GM23338 (cell line): ENCODE results near the gene TCF7L1. TPM values are rescaled to one million over a fixed set of nuclear protein-coding genes. Genes with fewer than 3 reads are reported as not detected.

Experiments used
- ATAC-seq: fragments of 200-7000 bp; cut with Tn5 transposase; 3 replicates; pipeline ENCODE4 v1.9.1; 2020
- DNase-seq: peaks from one replicate; pipeline ENCODE4 v3.0.0-alpha.2; 2015; ENCODE audit warnings: low spot score
- H2AFZ ChIP-seq: fragments of 200-600 bp; sonication (generic); 2 replicates; pipeline ENCODE4 v1.8.0; 2016; ENCODE audit warnings: antibody characterized with exemption, mild to moderate bottlenecking, moderate library complexity
- H3F3A ChIP-seq: fragments of 200-600 bp; sonication (generic); replicated peaks from 2 replicates; pipeline ENCODE4 v1.8.0; 2017; ENCODE audit warnings: antibody characterized with exemption, mixed run types, low read depth
- H3K27ac ChIP-seq: fragments of 200-600 bp; sonication (generic); 2 replicates; pipeline ENCODE4 v1.6.1; 2016; ENCODE audit warnings: low read depth
- H3K27me3 ChIP-seq: fragments of 200-600 bp; sonication (generic); 2 replicates; pipeline ENCODE4 v1.8.0; 2016; ENCODE audit warnings: mild to moderate bottlenecking, mixed run types, moderate library complexity; ENCODE audit not compliant: insufficient read depth
- H3K36me3 ChIP-seq: fragments of 200-600 bp; sonication (generic); 2 replicates; pipeline ENCODE4 v1.8.0; 2016; ENCODE audit warnings: mild to moderate bottlenecking; ENCODE audit not compliant: insufficient read depth
- H3K4me1 ChIP-seq: fragments of 200-600 bp; sonication (generic); 2 replicates; pipeline ENCODE4 v1.8.0; 2016; ENCODE audit warnings: mild to moderate bottlenecking, moderate library complexity; ENCODE audit not compliant: insufficient read depth
- H3K4me2 ChIP-seq: fragments of 200-600 bp; sonication (generic); 2 replicates; pipeline ENCODE4 v1.7.1; 2017; ENCODE audit warnings: mixed run types
- H3K4me3 ChIP-seq: fragments of 200-600 bp; sonication (generic); 2 replicates; pipeline ENCODE4 v1.6.1; 2016; ENCODE audit warnings: mixed run types
- H3K79me2 ChIP-seq: fragments of 200-600 bp; sonication (generic); replicated peaks from 2 replicates; pipeline ENCODE4 v1.8.0; 2017; ENCODE audit warnings: mild to moderate bottlenecking; ENCODE audit not compliant: insufficient read depth
- H3K9me2 ChIP-seq: fragments of 200-600 bp; sonication (generic); 2 replicates; pipeline ENCODE4 v1.8.0; 2017; ENCODE audit not compliant: insufficient read depth
- H4K20me1 ChIP-seq: fragments of 200-600 bp; sonication (generic); replicated peaks from 2 replicates; pipeline ENCODE4 v1.8.0; 2017; ENCODE audit warnings: mild to moderate bottlenecking; ENCODE audit not compliant: insufficient read depth
- H3K27ac Mint-ChIP-seq: 2 replicates; pipeline ENCODE4 v1.8.0; 2020; ENCODE audit warnings: inconsistent platforms, mild to moderate bottlenecking, moderate library complexity, mixed read lengths
- H3K27me3 Mint-ChIP-seq: 3 replicates; pipeline ENCODE4 v1.8.0; 2022; ENCODE audit warnings: low read depth, mild to moderate bottlenecking, moderate library complexity, mixed read lengths, inconsistent platforms; ENCODE audit not compliant: insufficient read depth, poor library complexity
- H3K36me3 Mint-ChIP-seq: 3 replicates; pipeline ENCODE4 v1.8.0; 2021; ENCODE audit warnings: low read depth, mild to moderate bottlenecking, inconsistent platforms, moderate library complexity, mixed read lengths
- H3K4me1 Mint-ChIP-seq: 3 replicates; pipeline ENCODE4 v1.8.0; 2020; ENCODE audit warnings: mild to moderate bottlenecking, inconsistent platforms, mixed read lengths
- H3K4me3 Mint-ChIP-seq: 3 replicates; pipeline ENCODE4 v1.8.0; 2021; ENCODE audit warnings: moderate library complexity, mild to moderate bottlenecking, inconsistent platforms, mixed read lengths
- H3K9me3 Mint-ChIP-seq: 3 replicates; pipeline ENCODE4 v1.8.0; 2020; ENCODE audit warnings: moderate library complexity, mild to moderate bottlenecking, inconsistent platforms, mixed read lengths
- CREB1 ChIP-seq: fragments of 250-450 bp; sonication (Bioruptor Pico); IDR thresholded peaks from 2 replicates; pipeline ENCODE4 v1.5.0; 2020; ENCODE audit warnings: low read depth, mild to moderate bottlenecking, moderate library complexity
- CTCF ChIP-seq, 2 experiments: fragments of 200-600 bp in 1 of 2; sonication (generic) in 1 of 2; conservative IDR thresholded peaks; 2 replicates each; pipeline versions ENCODE4 v1.5.1 to v1.6.1; 2016 to 2017; ENCODE audit warnings: antibody characterized with exemption in 2 of 2, low read depth in 2 of 2, mild to moderate bottlenecking in 2 of 2, moderate library complexity in 1 of 2
- JUNB ChIP-seq: IDR thresholded peaks from one replicate; pipeline ENCODE4 v1.6.1; 2016; ENCODE audit warnings: antibody characterized with exemption; ENCODE audit not compliant: unreplicated experiment
- ZNF462 ChIP-seq: fragments of 250-450 bp; sonication (Bioruptor Pico); IDR thresholded peaks from 2 replicates; pipeline ENCODE4 v1.5.0; 2020; ENCODE audit warnings: mild to moderate bottlenecking, moderate library complexity
- polyA plus RNA-seq: library from polyadenylated mRNA; unstranded; fragments of >200 nt; fragmentation: Nextera tagmentation; extraction: Ambion mirVana; gene quantifications from 2 replicates; pipeline ENCODE4 v1.2.1, GENCODE V29; 2016
- total RNA-seq: library from RNA; depleted of rRNA; stranded (reverse); fragments of >200 nt; shearing (Covaris generic); gene quantifications from 2 replicates; pipeline ENCODE4 v1.2.3, GENCODE V29; 2014

The TCF7L1 gene
- total and polyA plus RNA-seq, 2 experiments from 2014 or later = 47.3 to 101 TPM

- TF ChIP-seq ZNF462 (CRISPR knock-in tag) (no peak), JUNB (no peak)
Observed at GRCh38 chr2:85145116-85145820, 12.1 kb downstream of the TCF7L1 start (continued).

- Mint-ChIP-seq H3K27ac (no peak overlapping the region; the same call in 1 of the 2 replicates), H3K36me3 (peaks cover 53% of the 10 kb centered on the region), H3K9me3 (no peaks in the 10 kb centered on the region), H3K4me1 (peaks cover 45% of the 10 kb centered on the region), H3K27me3 (no peaks in the 10 kb centered on the region), H3K4me3 (no peak overlapping the region)
- Histone ChIP-seq H4K20me1 (peaks cover 95% of the 10 kb centered on the region), H3K27me3 (no peaks in the 10 kb centered on the region), H3F3A (0 out of 2 replicates have a peak, but pooled peaks cover 6% of the 10 kb centered on the region), H3K4me3 (no peak overlapping the region), H3K79me2 (peaks cover 100% of the 10 kb centered on the region), H3K27ac (no peak overlapping the region; the same call in 1 of the 2 replicates), H2AFZ (no peak overlapping the region), H3K4me1 (peaks cover 35% of the 10 kb centered on the region), H3K9me2 (no peaks in the 10 kb centered on the region), H3K36me3 (no peaks in the 10 kb centered on the region; the same call in 1 of the 2 replicates), H3K4me2 (no peak overlapping the region)
- TF ChIP-seq CTCF (conservative IDR thresholded peaks at IDR 0.05; ENCODE audit: low read depth in 2 of 2) = peak; percentile 20 to 45; a peak in 2 of 4 replicates
- no peak for TF ChIP-seq CREB1 (CRISPR knock-in tag)
- DNase-seq (no peak), ATAC-seq (peak; percentile 38)
Observed at GRCh38 chr2:85148190-85148589, 15.0 kb downstream of the TCF7L1 start.
